Measurements from ENCODE around the gene YWHAG. TPM values are rescaled to one million over a fixed set of nuclear protein-coding genes. Genes with fewer than 3 reads are reported as not detected.

YWHAG gene
- 99.9 and 121 TPM in 2 replicates for total RNA-seq

GRCh38 chr7:76358481-76359110, at the start of gene YWHAG:
TSS of gene YWHAG (minus strand) at chr7:76358991. CDS start at chr7:76358808, 183 bp downstream.
- peak within 1 kb of the TSS; percentile 96 for H2AFZ ChIP-seq (ENCODE audit: low read length)
- no peaks in the 10 kb centered on the region for H3K27me3 ChIP-seq (ENCODE audit: insufficient read depth, low read length)
- H3K27ac ChIP-seq (ENCODE audit: low read depth, low read length) = peak within 1 kb of the TSS; percentile 91
- H3K4me2 ChIP-seq (ENCODE audit: insufficient read depth, low read length) = peak within 1 kb of the TSS; percentile 91
- H4K20me1 ChIP-seq (ENCODE audit: insufficient read depth, low read length) = peaks cover 47% of the 10 kb centered on the region
- peaks cover 31% of the 10 kb centered on the region for H3K4me1 ChIP-seq (ENCODE audit: insufficient read depth, low read length)
- H3K9me3 ChIP-seq (ENCODE audit: low read depth, low read length) = no peaks in the 10 kb centered on the region
- TF ChIP-seq, protein P1, sequence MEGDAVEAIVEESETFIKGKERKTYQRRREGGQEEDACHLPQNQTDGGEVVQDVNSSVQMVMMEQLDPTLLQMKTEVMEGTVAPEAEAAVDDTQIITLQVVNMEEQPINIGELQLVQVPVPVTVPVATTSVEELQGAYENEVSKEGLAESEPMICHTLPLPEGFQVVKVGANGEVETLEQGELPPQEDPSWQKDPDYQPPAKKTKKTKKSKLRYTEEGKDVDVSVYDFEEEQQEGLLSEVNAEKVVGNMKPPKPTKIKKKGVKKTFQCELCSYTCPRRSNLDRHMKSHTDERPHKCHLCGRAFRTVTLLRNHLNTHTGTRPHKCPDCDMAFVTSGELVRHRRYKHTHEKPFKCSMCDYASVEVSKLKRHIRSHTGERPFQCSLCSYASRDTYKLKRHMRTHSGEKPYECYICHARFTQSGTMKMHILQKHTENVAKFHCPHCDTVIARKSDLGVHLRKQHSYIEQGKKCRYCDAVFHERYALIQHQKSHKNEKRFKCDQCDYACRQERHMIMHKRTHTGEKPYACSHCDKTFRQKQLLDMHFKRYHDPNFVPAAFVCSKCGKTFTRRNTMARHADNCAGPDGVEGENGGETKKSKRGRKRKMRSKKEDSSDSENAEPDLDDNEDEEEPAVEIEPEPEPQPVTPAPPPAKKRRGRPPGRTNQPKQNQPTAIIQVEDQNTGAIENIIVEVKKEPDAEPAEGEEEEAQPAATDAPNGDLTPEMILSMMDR (IDR thresholded peaks at IDR 0.05; ENCODE audit: extremely low read depth, low read depth, low read length) = no peak
- H3K79me2 ChIP-seq (ENCODE audit: insufficient read depth, low read length) = peaks cover 52% of the 10 kb centered on the region
- H3K4me3 ChIP-seq (ENCODE audit: insufficient read depth, low read length) = peak within 1 kb of the TSS; percentile 99
- DNase-seq (ENCODE audit: insufficient read length, low spot score, missing footprints) = peak; percentile 95
- peaks cover 24% of the 10 kb centered on the region for H3K36me3 ChIP-seq (ENCODE audit: insufficient read depth, low read length)

DNA sequence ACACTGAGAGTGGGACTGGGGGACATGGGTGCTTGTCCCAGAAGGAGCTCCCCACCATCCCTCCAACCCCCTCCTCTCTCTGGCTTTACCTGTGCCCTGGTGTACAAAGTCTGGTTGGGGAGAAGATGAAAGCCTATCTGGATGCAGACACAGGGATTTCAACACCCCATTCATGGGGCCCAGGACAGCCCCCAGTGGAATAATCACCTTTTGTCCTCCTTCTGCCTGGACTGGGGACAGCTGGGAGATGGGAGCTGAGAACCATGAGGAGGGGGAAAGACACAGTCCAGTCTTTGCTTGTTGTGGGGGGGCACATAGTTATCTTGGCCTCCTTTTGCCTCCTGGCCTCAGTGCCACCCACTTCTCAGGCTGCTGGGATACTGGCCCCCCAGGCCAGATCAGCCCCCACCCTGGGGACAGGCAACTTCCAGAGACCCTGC, 49.4 kb upstream of the YWHAG start:
- Histone ChIP-seq H3K4me3 (ENCODE audit: insufficient read depth, low read length) (no peak overlapping the region), H3K4me2 (ENCODE audit: insufficient read depth, low read length) (no peak overlapping the region), H3K4me1 (ENCODE audit: insufficient read depth, low read length) (no peaks in the 10 kb centered on the region), H3K79me2 (ENCODE audit: insufficient read depth, low read length) (no peaks in the 10 kb centered on the region), H3K27ac (ENCODE audit: low read depth, low read length) (no peak overlapping the region), H4K20me1 (ENCODE audit: insufficient read depth, low read length) (no peaks in the 10 kb centered on the region), H3K36me3 (ENCODE audit: insufficient read depth, low read length) (no peaks in the 10 kb centered on the region), H3K27me3 (ENCODE audit: insufficient read depth, low read length) (no peaks in the 10 kb centered on the region), H2AFZ (ENCODE audit: low read length) (no peak overlapping the region), H3K9me3 (ENCODE audit: low read depth, low read length) (no peaks in the 10 kb centered on the region)
- peak; percentile 52 for DNase-seq (ENCODE audit: insufficient read length, low spot score, missing footprints)
- TF ChIP-seq, protein P1 (IDR thresholded peaks at IDR 0.05; ENCODE audit: extremely low read depth, low read depth, low read length) = no peak

DNA sequence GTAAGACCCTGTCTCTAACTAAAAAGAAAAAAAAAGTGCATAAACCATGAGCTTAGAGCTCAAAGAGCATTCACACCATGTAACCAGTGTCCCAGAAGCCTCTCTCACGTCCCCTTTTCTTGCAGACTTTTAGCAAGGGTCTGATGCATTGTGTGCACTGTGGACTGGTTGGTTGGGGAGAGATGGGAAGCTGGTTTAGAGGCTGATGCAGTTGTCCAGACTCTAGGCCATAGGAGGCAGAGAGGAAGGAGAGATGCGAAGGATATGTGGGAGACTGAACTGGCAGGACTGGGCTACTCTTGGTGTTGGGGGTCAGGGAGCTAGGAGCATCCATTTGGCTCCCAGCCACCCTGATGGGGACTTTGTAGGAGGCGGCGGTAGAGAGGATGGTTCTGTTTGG, 48.9 kb upstream of the YWHAG start:
- H3K4me1 ChIP-seq (ENCODE audit: insufficient read depth, low read length) = no peaks in the 10 kb centered on the region
- H3K27ac ChIP-seq (ENCODE audit: low read depth, low read length) = no peak overlapping the region
- H4K20me1 ChIP-seq (ENCODE audit: insufficient read depth, low read length) = no peaks in the 10 kb centered on the region
- no peak overlapping the region for H3K4me2 ChIP-seq (ENCODE audit: insufficient read depth, low read length)
- no peaks in the 10 kb centered on the region for H3K79me2 ChIP-seq (ENCODE audit: insufficient read depth, low read length)
- TF ChIP-seq, protein P1 (IDR thresholded peaks at IDR 0.05; ENCODE audit: extremely low read depth, low read depth, low read length) = no peak
- H3K27me3 ChIP-seq (ENCODE audit: insufficient read depth, low read length) = no peaks in the 10 kb centered on the region
- no peak overlapping the region for H2AFZ ChIP-seq (ENCODE audit: low read length)
- no peak overlapping the region for H3K4me3 ChIP-seq (ENCODE audit: insufficient read depth, low read length)
- H3K9me3 ChIP-seq (ENCODE audit: low read depth, low read length) = no peaks in the 10 kb centered on the region
- peak; percentile 31 for DNase-seq (ENCODE audit: insufficient read length, low spot score, missing footprints)
- no peaks in the 10 kb centered on the region for H3K36me3 ChIP-seq (ENCODE audit: insufficient read depth, low read length)

- H3K27ac ChIP-seq (ENCODE audit: low read depth, low read length) = no peak overlapping the region
Measured at GRCh38 chr7:76405738-76406137, 46.9 kb upstream of the YWHAG start.

More at GRCh38 chr7:76405738-76406137, 46.9 kb upstream of the YWHAG start:
- H3K4me2 ChIP-seq (ENCODE audit: insufficient read depth, low read length) = no peak overlapping the region
- peak; percentile 31 for DNase-seq (ENCODE audit: insufficient read length, low spot score, missing footprints)
- H3K27me3 ChIP-seq (ENCODE audit: insufficient read depth, low read length) = no peaks in the 10 kb centered on the region
- H3K4me1 ChIP-seq (ENCODE audit: insufficient read depth, low read length) = no peaks in the 10 kb centered on the region
- H4K20me1 ChIP-seq (ENCODE audit: insufficient read depth, low read length) = no peaks in the 10 kb centered on the region
- H3K79me2 ChIP-seq (ENCODE audit: insufficient read depth, low read length) = no peaks in the 10 kb centered on the region
- H3K4me3 ChIP-seq (ENCODE audit: insufficient read depth, low read length) = no peak overlapping the region
- TF ChIP-seq, protein P1 (IDR thresholded peaks at IDR 0.05; ENCODE audit: extremely low read depth, low read depth, low read length) = no peak
- no peak overlapping the region for H2AFZ ChIP-seq (ENCODE audit: low read length)
- no peaks in the 10 kb centered on the region for H3K9me3 ChIP-seq (ENCODE audit: low read depth, low read length)
- H3K36me3 ChIP-seq (ENCODE audit: insufficient read depth, low read length) = no peaks in the 10 kb centered on the region

Data from osteoblast (primary cell).